H1 (cell line): ENCODE results near the gene AK5. TPM values are rescaled to one million over a fixed set of nuclear protein-coding genes. Genes with fewer than 3 reads are reported as not detected.

Experiments used
- CTCF ChIA-PET: fragments of 300-600 bp; sonication (Branson Sonifier 250); formaldehyde crosslinking; loops from one replicate; lab custom pipeline; 2021; ENCODE audit not compliant: partially characterized antibody; lab: Charles Lee
- POLR2A ChIA-PET: fragments of 300-600 bp; sonication (Branson Sonifier 250); formaldehyde crosslinking; loops from one replicate; lab custom pipeline; 2021; ENCODE audit warnings: inconsistent platforms; ENCODE audit not compliant: partially characterized antibody; lab: Charles Lee
- DNase-seq, 2 experiments: peaks; one replicate each; pipeline versions ENCODE4 v3.0.0 to v3.0.0-alpha.2; 2010 to 2022; ENCODE audit warnings: low spot score in 2 of 2, low read depth in 1 of 2, mixed read lengths in 1 of 2
- FAIRE-seq: peaks from 2 replicates; lab custom pipeline; 2011; peaks lifted over from hg19 to GRCh38; lab: Jason Lieb, UNC
- H2AFZ ChIP-seq: 2 replicates; pipeline ENCODE4 v1.8.1; 2012; ENCODE audit warnings: low read length, inconsistent platforms
- H2AK5ac ChIP-seq: 2 replicates; pipeline ENCODE4 v1.6.1; 2013; ENCODE audit warnings: low read depth, low read length
- H2BK120ac ChIP-seq: replicated peaks from 2 replicates; pipeline ENCODE3; 2013; ENCODE audit warnings: low read depth, low read length, inconsistent platforms
- H2BK12ac ChIP-seq: 2 replicates; pipeline ENCODE4 v1.6.1; 2013; ENCODE audit warnings: low read depth, low read length
- H2BK15ac ChIP-seq: 2 replicates; pipeline ENCODE4 v1.6.1; 2013; ENCODE audit warnings: low read length
- H2BK20ac ChIP-seq: 2 replicates; pipeline ENCODE4 v1.6.1; 2013; ENCODE audit warnings: low read length
- H2BK5ac ChIP-seq: 2 replicates; pipeline ENCODE4 v1.6.1; 2013; ENCODE audit warnings: low read depth, low read length
- H3K14ac ChIP-seq: 2 replicates; pipeline ENCODE4 v1.6.1; 2013; ENCODE audit warnings: inconsistent platforms; ENCODE audit not compliant: insufficient read length
- H3K18ac ChIP-seq: 2 replicates; pipeline ENCODE4 v1.6.1; 2013; ENCODE audit warnings: low read length; ENCODE audit errors: extremely low read depth
- H3K23ac ChIP-seq: 2 replicates; pipeline ENCODE4 v1.6.1; 2013; ENCODE audit warnings: inconsistent platforms; ENCODE audit not compliant: insufficient read length
- H3K23me2 ChIP-seq: 2 replicates; pipeline ENCODE4 v1.6.1; 2013; ENCODE audit warnings: low read depth, low read length
- H3K27ac ChIP-seq: 2 replicates; pipeline ENCODE4 v1.6.1; 2011; ENCODE audit warnings: low read depth, low read length, inconsistent platforms
- H3K27me3 ChIP-seq, 4 experiments: replicated peaks in 1 of 4; 1 replicate in 1 of 4; 2 replicates in 3 of 4; pipeline versions ENCODE4 v1.6.1 to v1.8.1; 2011 to 2013; ENCODE audit warnings: low read length in 3 of 4, mild to moderate bottlenecking in 3 of 4, inconsistent platforms in 2 of 4, mixed read lengths in 2 of 4, moderate library complexity in 1 of 4; ENCODE audit not compliant: control insufficient read depth in 3 of 4, insufficient read depth in 3 of 4; ENCODE audit errors: extremely low read depth in 1 of 4
- H3K36me3 ChIP-seq, 4 experiments: 2 replicates each; pipeline versions ENCODE4 v1.6.1 to v1.8.1; 2011 to 2013; ENCODE audit warnings: mild to moderate bottlenecking in 4 of 4, low read length in 3 of 4, moderate library complexity in 2 of 4, control low read depth in 1 of 4, inconsistent platforms in 1 of 4; ENCODE audit not compliant: insufficient read depth in 4 of 4, control insufficient read depth in 2 of 4
- H3K4ac ChIP-seq: replicated peaks from 2 replicates; pipeline ENCODE3; 2013; ENCODE audit warnings: low read length, low read depth, mixed read lengths, inconsistent platforms; ENCODE audit not compliant: insufficient read length
- H3K4me1 ChIP-seq, 4 experiments: replicated peaks in 1 of 4; 1 replicate in 1 of 4; 2 replicates in 3 of 4; pipeline versions ENCODE4 v1.6.1 to v1.8.1; 2011 to 2013; ENCODE audit warnings: low read length in 3 of 4, inconsistent platforms in 2 of 4, mixed read lengths in 1 of 4; ENCODE audit not compliant: insufficient read depth in 4 of 4, control insufficient read depth in 3 of 4
- H3K4me2 ChIP-seq, 2 experiments: 2 replicates each; pipeline versions ENCODE4 v1.6.1 to v1.8.1; 2011 to 2013; ENCODE audit warnings: low read depth in 2 of 2, low read length in 2 of 2, control low read depth in 1 of 2, inconsistent platforms in 1 of 2, mild to moderate bottlenecking in 1 of 2; ENCODE audit not compliant: insufficient read depth in 1 of 2
- H3K4me3 ChIP-seq, 4 experiments: fragments of 200-600, 300-600 bp in 1 of 4; sonication (generic), shearing (Covaris generic), sonication (Bioruptor Twin) in 1 of 4; 2 replicates each; pipeline versions ENCODE4 v1.5.1 to v1.8.1; 2011 to 2016; ENCODE audit warnings: low read length in 4 of 4, low read depth in 3 of 4, control low read depth in 2 of 4, inconsistent platforms in 2 of 4, mild to moderate bottlenecking in 2 of 4, mixed read lengths in 1 of 4, moderate library complexity in 1 of 4; ENCODE audit not compliant: insufficient read depth in 2 of 4; ENCODE audit errors: extremely low read depth in 1 of 4
- H3K56ac ChIP-seq: replicated peaks from 2 replicates; pipeline ENCODE3; 2013; ENCODE audit warnings: low read depth, mild to moderate bottlenecking, mixed read lengths, low read length, inconsistent platforms; ENCODE audit not compliant: insufficient read length
- H3K79me1 ChIP-seq: 2 replicates; pipeline ENCODE4 v1.6.1; 2013; ENCODE audit warnings: low read depth, low read length, control low read depth
- H3K79me2 ChIP-seq, 2 experiments: 2 replicates each; pipeline versions ENCODE4 v1.6.1 to v1.8.1; 2012 to 2013; ENCODE audit warnings: low read length in 2 of 2, mild to moderate bottlenecking in 2 of 2, inconsistent platforms in 1 of 2; ENCODE audit not compliant: insufficient read depth in 2 of 2, control insufficient read depth in 1 of 2
- H3K9ac ChIP-seq, 4 experiments: replicated peaks in 1 of 4; 1 replicate in 1 of 4; 2 replicates in 3 of 4; pipeline versions ENCODE4 v1.6.1 to v1.8.1; 2011 to 2013; ENCODE audit warnings: low read depth in 3 of 4, low read length in 3 of 4, control low read depth in 2 of 4, mild to moderate bottlenecking in 2 of 4, moderate library complexity in 2 of 4, inconsistent platforms in 1 of 4; ENCODE audit errors: extremely low read depth in 1 of 4
- H3K9me3 ChIP-seq, 2 experiments: 2 replicates each; pipeline versions ENCODE4 v1.6.1 to v1.8.1; 2012 to 2013; ENCODE audit warnings: mild to moderate bottlenecking in 2 of 2, moderate library complexity in 2 of 2, control low read depth in 1 of 2, inconsistent platforms in 1 of 2, low read depth in 1 of 2, low read length in 1 of 2, mixed read lengths in 1 of 2; ENCODE audit not compliant: insufficient read depth in 2 of 2
- H4K20me1 ChIP-seq, 2 experiments: replicated peaks in 1 of 2; 2 replicates each; pipeline versions ENCODE3 to v1.8.1; 2011 to 2013; ENCODE audit warnings: inconsistent platforms in 2 of 2, low read length in 2 of 2, mild to moderate bottlenecking in 1 of 2; ENCODE audit not compliant: insufficient read depth in 2 of 2, control insufficient read depth in 1 of 2
- H4K5ac ChIP-seq: 2 replicates; pipeline ENCODE4 v1.6.1; 2013; ENCODE audit warnings: low read length, low read depth, mixed read lengths, inconsistent platforms; ENCODE audit not compliant: insufficient read length
- H4K8ac ChIP-seq: 2 replicates; pipeline ENCODE4 v1.8.0; 2013; ENCODE audit warnings: mild to moderate bottlenecking, moderate library complexity, low read length, inconsistent platforms; ENCODE audit not compliant: insufficient read depth; ENCODE audit errors: extremely low read depth
- H4K91ac ChIP-seq: replicated peaks from 2 replicates; pipeline ENCODE3; 2013; ENCODE audit warnings: low read length, mixed read lengths, inconsistent platforms; ENCODE audit not compliant: insufficient read length
- KDM4A ChIP-seq: IDR thresholded peaks from one replicate; pipeline ENCODE4 v1.7.1; 2012; ENCODE audit warnings: low read depth, mild to moderate bottlenecking, moderate library complexity, low read length, inconsistent platforms; ENCODE audit not compliant: severe bottlenecking
- SP4 ChIP-seq: IDR thresholded peaks from 2 replicates; pipeline ENCODE4 v1.6.1; 2012; ENCODE audit warnings: low read length, inconsistent platforms
- polyA plus RNA-seq, 7 experiments: library from polyadenylated mRNA; depleted of rRNA in 3 of 7; stranded (reverse) in 5 of 7; unstranded in 2 of 7; fragments of >200 nt in 5 of 7; fragments of 200-250 nt in 2 of 7; gene quantifications; 1 replicate in 5 of 7; 2 replicates in 1 of 7; 4 replicates in 1 of 7; pipeline versions ENCODE4 v1.2.1 to v1.2.3, GENCODE V29; 2011 to 2013; ENCODE audit warnings: missing spikeins in 2 of 7, mixed read lengths in 2 of 7
- total RNA-seq: library from RNA; stranded (reverse); fragmentation: NEBNext Ultra II Directional; extraction: Animal tissue kit (Norgen Biotek cat#: 25700); gene quantifications from 2 replicates; pipeline ENCODE4 v1.2.1, GENCODE V29; 2021

The AK5 gene
- total and polyA plus RNA-seq, 2 of the 8 experiments (the other 6 are each of a cell fraction or from before 2014, with no cell fraction given): 2.0 to 7.1 TPM

- no peak overlapping the region for H4K5ac ChIP-seq
- no peaks in the 10 kb centered on the region for H3K4me1 ChIP-seq
- no peak overlapping the region for H2AFZ ChIP-seq
- no peak overlapping the region for H3K4ac ChIP-seq
- peaks cover 0 to 1% (median under 1%) of the 10 kb centered on the region in 4 experiments; a peak in 4 of 7 replicates for H3K27me3 ChIP-seq
- H3K36me3 ChIP-seq: no peaks in the 10 kb centered on the region
- DNase-seq: no peak
- H3K14ac ChIP-seq: no peak overlapping the region
- no peak overlapping the region for H3K56ac ChIP-seq
- no peaks in the 10 kb centered on the region for H3K79me2 ChIP-seq
- no peak for FAIRE-seq
- no peaks in the 10 kb centered on the region for H4K20me1 ChIP-seq
- no peak overlapping the region for H3K9ac ChIP-seq
- no peak overlapping the region for H3K4me2 ChIP-seq
- no peak overlapping the region for H2BK20ac ChIP-seq
- no peaks in the 10 kb centered on the region for H3K9me3 ChIP-seq
- no peaks in the 10 kb centered on the region for H3K23me2 ChIP-seq
- no peak overlapping the region for H4K91ac ChIP-seq
- no peak overlapping the region for H3K23ac ChIP-seq
- H2BK5ac ChIP-seq: no peak overlapping the region
- H2BK12ac ChIP-seq: no peak overlapping the region
- H3K18ac ChIP-seq: no peak overlapping the region
- POLR2A ChIA-PET: interaction anchor here (1.6 to 2.0 kb wide), 2 partner anchors 10 to 11 kb away, joined by 4 to 8 read pairs; partner anchors contain the start of gene AK5
- H4K8ac ChIP-seq: no peak overlapping the region
- no peak overlapping the region for H3K27ac ChIP-seq
- no peak overlapping the region for H2AK5ac ChIP-seq
- H3K79me1 ChIP-seq: no peaks in the 10 kb centered on the region
- no peak overlapping the region for H3K4me3 ChIP-seq
- H2BK15ac ChIP-seq: no peak overlapping the region
- CTCF ChIA-PET: interaction anchor here (1.1 kb wide), 1 partner anchor 41 kb away, joined by 4 read pairs; no protein-coding TSS in a partner anchor
- no peak overlapping the region for H2BK120ac ChIP-seq
- TF ChIP-seq SP4 (no peak), KDM4A (no peak)
Observed at GRCh38 chr1:77271852-77272580, 9.8 kb upstream of the AK5 start.
